A549 (cell line): ENCODE measurements around the gene ITPR3. TPM values are rescaled to one million over a fixed set of nuclear protein-coding genes. Genes with fewer than 3 reads are reported as not detected.

ENCODE experiments used
- ATAC-seq, 2 experiments: fragments of 200-7000 bp in 1 of 2; fragments of >200 bp in 1 of 2; cut with Nextera tagmentation in 1 of 2; cut with Tn5 transposase in 1 of 2; 3 replicates each; pipeline versions ENCODE4 v1.8.0 to v1.9.1; 2018 to 2020; ENCODE audit warnings: mild to moderate bottlenecking in 1 of 2, moderate library complexity in 1 of 2
- CTCF ChIA-PET: fragments of 300-600 bp; sonication (Branson Sonifier 250); formaldehyde crosslinking; extraction: SDS; loops from one replicate; lab custom pipeline; 2021; ENCODE audit warnings: antibody characterized with exemption, inconsistent platforms; lab: Yijun Ruan, JAX
- POLR2A ChIA-PET: fragments of 350-600 bp; formaldehyde crosslinking; extraction: SDS; loops from one replicate; lab custom pipeline; 2021; ENCODE audit warnings: antibody characterized with exemption, inconsistent platforms; lab: Yijun Ruan, JAX
- DNase-seq, 2 experiments: peaks; one replicate each; pipeline versions ENCODE4 v3.0.0 to v3.0.0-alpha.2; 2011 to 2016; ENCODE audit warnings: low read depth in 1 of 2, low spot score in 1 of 2
- FAIRE-seq: peaks from 2 replicates; lab custom pipeline; 2011; peaks lifted over from hg19 to GRCh38; lab: Jason Lieb, UNC
- H3K27ac ChIP-seq, 2 experiments: fragments of >200 bp; sonication (Bioruptor Twin); formaldehyde crosslinking; 3 replicates each; pipeline ENCODE4 v1.5.1; 2016 to 2017
- H3K4me1 ChIP-seq: fragments of >200 bp; sonication (Bioruptor Twin); formaldehyde crosslinking; 3 replicates; pipeline ENCODE4 v1.6.1; 2016
- H3K4me2 ChIP-seq: fragments of >200 bp; sonication (Bioruptor Twin); formaldehyde crosslinking; 3 replicates; pipeline ENCODE4 v1.6.1; 2016
- H3K4me3 ChIP-seq: fragments of >200 bp; sonication (Bioruptor Twin); formaldehyde crosslinking; 3 replicates; pipeline ENCODE4 v1.5.1; 2016
- H3K9me3 ChIP-seq: fragments of >200 bp; sonication (Bioruptor Twin); formaldehyde crosslinking; 3 replicates; pipeline ENCODE4 v1.6.1; 2016
- BHLHE40 ChIP-seq: IDR thresholded peaks from 2 replicates; pipeline ENCODE4 v1.6.1; 2012; ENCODE audit warnings: low read depth, low read length, inconsistent platforms
- CBX8 ChIP-seq: fragments of 200-600 bp; sonication (generic); IDR thresholded peaks from 2 replicates; pipeline ENCODE4 v1.6.1; 2016
- CEBPB ChIP-seq, 2 experiments: fragments of >200 bp in 1 of 2; sonication (Bioruptor Twin) in 1 of 2; formaldehyde crosslinking in 1 of 2; IDR thresholded peaks; 2 replicates each; pipeline ENCODE4 v1.6.1; 2012 to 2016
- CHD4 ChIP-seq: fragments of 200-600 bp; sonication (generic); IDR thresholded peaks from 2 replicates; pipeline ENCODE4 v1.6.1; 2016; ENCODE audit warnings: antibody characterized with exemption, mild to moderate bottlenecking, borderline replicate concordance
- EHMT2 ChIP-seq: fragments of 200-600 bp; sonication (generic); IDR thresholded peaks from 2 replicates; pipeline ENCODE4 v1.6.1; 2016; ENCODE audit warnings: antibody characterized with exemption, low read depth, mild to moderate bottlenecking, moderate library complexity
- FOSL2 ChIP-seq, 2 experiments: fragments of 450-650 bp in 1 of 2; fragments of >200 bp in 1 of 2; sonication (Bioruptor Twin) in 1 of 2; formaldehyde crosslinking; IDR thresholded peaks; 2 replicates each; pipeline versions ENCODE4 v1.5.0 to v1.6.1; 2016 to 2020; ENCODE audit warnings: mild to moderate bottlenecking in 1 of 2, moderate library complexity in 1 of 2
- GATA3 ChIP-seq: IDR thresholded peaks from 2 replicates; pipeline ENCODE4 v1.6.1; 2012; ENCODE audit warnings: borderline replicate concordance
- HDAC2 ChIP-seq: fragments of 200-600 bp; sonication (generic); IDR thresholded peaks from 2 replicates; pipeline ENCODE4 v1.6.1; 2016
- HES2 ChIP-seq: fragments of >200 bp; sonication (Bioruptor Twin); formaldehyde crosslinking; IDR thresholded peaks from 2 replicates; pipeline ENCODE4 v1.6.1; 2016
- HEYL ChIP-seq: fragments of 250-450 bp; sonication (Bioruptor Pico); IDR thresholded peaks from 2 replicates; pipeline ENCODE4 v1.8.0; 2021; ENCODE audit warnings: mild to moderate bottlenecking, moderate library complexity
- HOXA7 ChIP-seq: fragments of 250-450 bp; sonication (Bioruptor Pico); IDR thresholded peaks from 2 replicates; pipeline ENCODE4 v1.5.0; 2020; ENCODE audit warnings: mild to moderate bottlenecking, moderate library complexity
- HOXB13 ChIP-seq: fragments of 250-450 bp; sonication (Bioruptor Pico); IDR thresholded peaks from 2 replicates; pipeline ENCODE4 v1.5.0; 2020; ENCODE audit warnings: low read depth, mild to moderate bottlenecking, moderate library complexity
- HOXB5 ChIP-seq: fragments of 250-450 bp; sonication (Bioruptor Pico); IDR thresholded peaks from 2 replicates; pipeline ENCODE4 v1.5.0; 2020; ENCODE audit warnings: mild to moderate bottlenecking, moderate library complexity
- JUNB ChIP-seq: fragments of >200 bp; sonication (Bioruptor Twin); formaldehyde crosslinking; IDR thresholded peaks from 2 replicates; pipeline ENCODE4 v1.6.1; 2016
- NR3C1 ChIP-seq: fragments of >200 bp; sonication (Bioruptor Twin); formaldehyde crosslinking; IDR thresholded peaks from 3 replicates; pipeline ENCODE4 v1.6.1; 2017
- PBX3 ChIP-seq: IDR thresholded peaks from 2 replicates; pipeline ENCODE4 v1.6.1; 2012
- RAD21 ChIP-seq, 2 experiments: fragments of >200 bp in 1 of 2; sonication (Bioruptor Twin) in 1 of 2; formaldehyde crosslinking in 1 of 2; IDR thresholded peaks in 1 of 2; conservative IDR thresholded peaks in 1 of 2; 2 replicates in 1 of 2; 3 replicates in 1 of 2; pipeline ENCODE4 v1.6.1; 2012 to 2018; ENCODE audit warnings: inconsistent platforms in 1 of 2
- RCOR1 ChIP-seq: fragments of 150-350 bp; IDR thresholded peaks from 2 replicates; pipeline ENCODE4 v1.6.1; 2014; ENCODE audit warnings: antibody characterized with exemption, low read length, low read depth
- RFX5 ChIP-seq: fragments of 450-650 bp; IDR thresholded peaks from 2 replicates; pipeline ENCODE4 v1.7.1; 2014; ENCODE audit warnings: antibody characterized with exemption, mild to moderate bottlenecking, moderate library complexity
- SMC3 ChIP-seq: fragments of >200 bp; sonication (Bioruptor Twin); formaldehyde crosslinking; IDR thresholded peaks from 3 replicates; pipeline ENCODE4 v1.6.1; 2018; ENCODE audit warnings: inconsistent platforms
- ZFP36 ChIP-seq: fragments of 450-650 bp; IDR thresholded peaks from 2 replicates; pipeline ENCODE4 v1.6.1; 2014; ENCODE audit warnings: borderline replicate concordance; ENCODE audit not compliant: partially characterized antibody
- ZSCAN20 ChIP-seq: fragments of 250-450 bp; sonication (Bioruptor Pico); IDR thresholded peaks from 2 replicates; pipeline ENCODE4 v1.8.0; 2022; ENCODE audit warnings: mild to moderate bottlenecking, moderate library complexity
- WGBS: methylation state at CpG from one replicate; pipeline ENCODE4 v1.1.6; 2017; ENCODE audit errors: missing lambda C conversion rate; 5-methylcytosine and 5-hydroxymethylcytosine counted together
- polyA plus RNA-seq, 4 experiments: library from polyadenylated mRNA; depleted of rRNA in 3 of 4; stranded (reverse); fragments of >200 nt; fragmentation: RNase III in 1 of 4; extraction: RNeasy Plus Mini Kit Qiagen cat#74134 plus additional on column Dnase treatment in 1 of 4; gene quantifications; 2 replicates in 3 of 4; 3 replicates in 1 of 4; pipeline ENCODE4 v1.2.3, GENCODE V29; 2011 to 2017
- TF ChIP-seq, protein P1 (sequence below): fragments of >200 bp; sonication (Bioruptor Twin); formaldehyde crosslinking; IDR thresholded peaks from 3 replicates; pipeline ENCODE4 v1.5.1; 2016
- TF ChIP-seq, protein P2 (sequence below): IDR thresholded peaks from 2 replicates; pipeline ENCODE4 v1.6.1; 2012
- TF ChIP-seq, protein P3 (sequence below): fragments of >200 bp; sonication (Bioruptor Twin); formaldehyde crosslinking; IDR thresholded peaks from 3 replicates; pipeline ENCODE4 v1.6.1; 2016
- TF ChIP-seq, protein P4 (sequence below): fragments of 200-600 bp; sonication (generic); IDR thresholded peaks from 2 replicates; pipeline ENCODE4 v1.6.1; 2016; ENCODE audit warnings: antibody characterized with exemption, mild to moderate bottlenecking, moderate library complexity

ITPR3 gene
- polyA plus RNA-seq, 2 of the 4 experiments (the other 2 are of a cell fraction): 17.6 to 20.8 TPM

DNA sequence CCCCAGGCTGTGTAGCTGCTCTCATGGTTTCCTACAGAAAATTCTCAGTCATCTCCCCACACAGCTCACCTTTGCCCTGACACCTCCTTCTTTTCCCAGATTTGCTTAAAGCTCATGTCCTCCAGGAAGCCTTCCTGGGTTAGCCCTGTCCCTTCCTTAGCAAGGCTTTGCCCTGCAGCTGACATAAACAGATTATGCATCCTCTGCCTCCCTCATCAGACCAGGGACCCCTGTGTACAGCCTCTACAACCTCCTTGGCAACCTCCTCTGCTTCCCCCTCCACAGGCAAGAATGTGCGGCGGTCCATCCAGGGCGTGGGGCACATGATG lies 50.6 kb downstream of the ITPR3 start:
- no peaks in the 10 kb centered on the region for H3K9me3 ChIP-seq
- TF ChIP-seq ZFP36: peak; percentile 83
- TF ChIP-seq RFX5: no peak
- TF ChIP-seq HOXB5 (CRISPR knock-in tag): no peak
- no peak for TF ChIP-seq ZSCAN20 (CRISPR knock-in tag)
- H3K4me1 ChIP-seq: peaks cover 67% of the 10 kb centered on the region
- POLR2A ChIA-PET: interaction anchor here (0.7 to 1.9 kb wide), 2 partner anchors 22 to 82 kb away, joined by 3 to 5 read pairs; no protein-coding TSS in a partner anchor
- H3K4me2 ChIP-seq: 0 out of 3 replicates have a peak overlapping the region, but pooled peaks have one; percentile 23
- H3K27ac ChIP-seq: peak overlapping the region; percentile 66 to 92
- CTCF ChIA-PET: interaction anchor here (0.7 to 7.6 kb wide), 13 partner anchors 7 to 90 kb away, joined by 3 to 87 read pairs (median 4); partner anchors contain the start of gene ITPR3
- 90% methylated on average over 3 of the region's 3 CpGs for WGBS
- peak in 1 of 2 experiments; percentile 6; a peak in 3 of 6 replicates for ATAC-seq
- no peak for DNase-seq
- no peak overlapping the region for H3K4me3 ChIP-seq
- no peak for FAIRE-seq

GRCh38 chr6:33672808-33673207 lies 51.7 kb downstream of the ITPR3 start:
- no peak overlapping the region for H3K4me3 ChIP-seq
- peak overlapping the region; percentile 73 to 92 for H3K27ac ChIP-seq
- peaks cover 78% of the 10 kb centered on the region for H3K4me1 ChIP-seq
- H3K9me3 ChIP-seq: no peaks in the 10 kb centered on the region
- ChIA-PET POLR2A (interaction anchor here (0.5 to 1.9 kb wide), 2 partner anchors 41 to 83 kb away, joined by 3 to 5 read pairs; no protein-coding TSS in a partner anchor), CTCF (interaction anchor here (0.5 to 7.6 kb wide), 19 partner anchors 8 to 93 kb away, joined by 3 to 87 read pairs (median 4); partner anchors contain the start of genes BAK1, ITPR3 and UQCC2)
- no peak for TF ChIP-seq GATA3
- TF ChIP-seq SMC3: peak; percentile 69
- no peak for TF ChIP-seq HEYL (CRISPR knock-in tag)
- TF ChIP-seq PBX3: no peak
- no peak for TF ChIP-seq EHMT2
- TF ChIP-seq JUNB: peak; percentile 48
- TF ChIP-seq HES2: no peak
- TF ChIP-seq, protein P1, sequence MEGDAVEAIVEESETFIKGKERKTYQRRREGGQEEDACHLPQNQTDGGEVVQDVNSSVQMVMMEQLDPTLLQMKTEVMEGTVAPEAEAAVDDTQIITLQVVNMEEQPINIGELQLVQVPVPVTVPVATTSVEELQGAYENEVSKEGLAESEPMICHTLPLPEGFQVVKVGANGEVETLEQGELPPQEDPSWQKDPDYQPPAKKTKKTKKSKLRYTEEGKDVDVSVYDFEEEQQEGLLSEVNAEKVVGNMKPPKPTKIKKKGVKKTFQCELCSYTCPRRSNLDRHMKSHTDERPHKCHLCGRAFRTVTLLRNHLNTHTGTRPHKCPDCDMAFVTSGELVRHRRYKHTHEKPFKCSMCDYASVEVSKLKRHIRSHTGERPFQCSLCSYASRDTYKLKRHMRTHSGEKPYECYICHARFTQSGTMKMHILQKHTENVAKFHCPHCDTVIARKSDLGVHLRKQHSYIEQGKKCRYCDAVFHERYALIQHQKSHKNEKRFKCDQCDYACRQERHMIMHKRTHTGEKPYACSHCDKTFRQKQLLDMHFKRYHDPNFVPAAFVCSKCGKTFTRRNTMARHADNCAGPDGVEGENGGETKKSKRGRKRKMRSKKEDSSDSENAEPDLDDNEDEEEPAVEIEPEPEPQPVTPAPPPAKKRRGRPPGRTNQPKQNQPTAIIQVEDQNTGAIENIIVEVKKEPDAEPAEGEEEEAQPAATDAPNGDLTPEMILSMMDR: peak; percentile 38; the same call in 2 of the 3 replicates
- TF ChIP-seq CEBPB (IDR thresholded peaks at IDR 0.05): no peak
- TF ChIP-seq FOSL2 (IDR thresholded peaks at IDR 0.05): peak; percentile 57; the same call in 1 of the 2 replicates
- peak; percentile 94 for TF ChIP-seq FOSL2 (CRISPR knock-in tag; IDR thresholded peaks at IDR 0.05)
- peak; percentile 49 to 60 for TF ChIP-seq RAD21 (conservative IDR thresholded peaks at IDR 0.05 in 1 of 2, IDR thresholded peaks at IDR 0.05 in 1 of 2)
- WGBS: no CpG with 5 or more reads among the region's 5 CpGs
- peak; percentile 78 to 85 for DNase-seq
- no peak for FAIRE-seq
- peak; percentile 85 to 90 for ATAC-seq
- H3K4me2 ChIP-seq: peak overlapping the region; percentile 41

DNA sequence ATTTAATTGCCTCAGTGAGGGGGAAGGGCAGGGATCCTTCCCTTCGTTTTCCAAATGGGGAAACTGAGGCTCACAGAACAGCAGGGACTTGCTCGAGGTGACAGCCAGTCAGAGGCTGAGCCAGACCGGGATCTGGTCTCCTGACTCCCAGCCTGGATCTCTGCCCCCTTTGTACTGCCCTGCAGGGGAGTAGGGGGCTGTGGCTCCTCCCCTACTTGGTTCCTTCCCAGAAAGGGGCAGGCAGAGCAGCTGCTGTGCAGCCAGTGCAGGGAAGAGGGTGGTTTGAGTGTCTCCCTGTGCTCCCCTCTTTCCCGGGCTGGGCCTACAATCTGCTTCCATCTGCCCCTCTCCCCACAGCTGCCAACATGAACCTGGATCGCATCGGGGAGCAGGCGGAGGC lies 52.7 kb downstream of the ITPR3 start:
- DNase-seq (no peak), FAIRE-seq (no peak), ATAC-seq (no peak)
- POLR2A ChIA-PET: no interaction called here
- no peak overlapping the region for H3K4me3 ChIP-seq
- H3K27ac ChIP-seq: peak overlapping the region; percentile 73 to 92
- WGBS: 47% methylated on average over 3 of the region's 7 CpGs
- peaks cover 77% of the 10 kb centered on the region for H3K4me1 ChIP-seq
- CTCF ChIA-PET: interaction anchor here (1.0 to 7.6 kb wide), 6 partner anchors 10 to 87 kb away, joined by 3 to 87 read pairs (median 11); partner anchors contain the start of gene ITPR3
- H3K4me2 ChIP-seq: peak overlapping the region; percentile 41; the same call in 2 of the 3 replicates
- no peaks in the 10 kb centered on the region for H3K9me3 ChIP-seq
- TF ChIP-seq NR3C1 (no peak), HOXB13 (CRISPR knock-in tag) (no peak), ZFP36 (no peak), CBX8 (no peak), HOXA7 (no peak), CHD4 (no peak), BHLHE40 (no peak), CEBPB (IDR thresholded peaks at IDR 0.05) (no peak), RAD21 (conservative IDR thresholded peaks at IDR 0.05 in 1 of 2, IDR thresholded peaks at IDR 0.05 in 1 of 2) (no peak), FOSL2 (IDR thresholded peaks at IDR 0.05) (no peak), FOSL2 (CRISPR knock-in tag; IDR thresholded peaks at IDR 0.05) (no peak), RCOR1 (no peak), HDAC2 (no peak)
- TF ChIP-seq, protein P2, sequence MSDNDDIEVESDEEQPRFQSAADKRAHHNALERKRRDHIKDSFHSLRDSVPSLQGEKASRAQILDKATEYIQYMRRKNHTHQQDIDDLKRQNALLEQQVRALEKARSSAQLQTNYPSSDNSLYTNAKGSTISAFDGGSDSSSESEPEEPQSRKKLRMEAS: no peak
- TF ChIP-seq, protein P3, sequence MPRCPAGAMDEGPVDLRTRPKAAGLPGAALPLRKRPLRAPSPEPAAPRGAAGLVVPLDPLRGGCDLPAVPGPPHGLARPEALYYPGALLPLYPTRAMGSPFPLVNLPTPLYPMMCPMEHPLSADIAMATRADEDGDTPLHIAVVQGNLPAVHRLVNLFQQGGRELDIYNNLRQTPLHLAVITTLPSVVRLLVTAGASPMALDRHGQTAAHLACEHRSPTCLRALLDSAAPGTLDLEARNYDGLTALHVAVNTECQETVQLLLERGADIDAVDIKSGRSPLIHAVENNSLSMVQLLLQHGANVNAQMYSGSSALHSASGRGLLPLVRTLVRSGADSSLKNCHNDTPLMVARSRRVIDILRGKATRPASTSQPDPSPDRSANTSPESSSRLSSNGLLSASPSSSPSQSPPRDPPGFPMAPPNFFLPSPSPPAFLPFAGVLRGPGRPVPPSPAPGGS: no peak
- TF ChIP-seq, protein P4, sequence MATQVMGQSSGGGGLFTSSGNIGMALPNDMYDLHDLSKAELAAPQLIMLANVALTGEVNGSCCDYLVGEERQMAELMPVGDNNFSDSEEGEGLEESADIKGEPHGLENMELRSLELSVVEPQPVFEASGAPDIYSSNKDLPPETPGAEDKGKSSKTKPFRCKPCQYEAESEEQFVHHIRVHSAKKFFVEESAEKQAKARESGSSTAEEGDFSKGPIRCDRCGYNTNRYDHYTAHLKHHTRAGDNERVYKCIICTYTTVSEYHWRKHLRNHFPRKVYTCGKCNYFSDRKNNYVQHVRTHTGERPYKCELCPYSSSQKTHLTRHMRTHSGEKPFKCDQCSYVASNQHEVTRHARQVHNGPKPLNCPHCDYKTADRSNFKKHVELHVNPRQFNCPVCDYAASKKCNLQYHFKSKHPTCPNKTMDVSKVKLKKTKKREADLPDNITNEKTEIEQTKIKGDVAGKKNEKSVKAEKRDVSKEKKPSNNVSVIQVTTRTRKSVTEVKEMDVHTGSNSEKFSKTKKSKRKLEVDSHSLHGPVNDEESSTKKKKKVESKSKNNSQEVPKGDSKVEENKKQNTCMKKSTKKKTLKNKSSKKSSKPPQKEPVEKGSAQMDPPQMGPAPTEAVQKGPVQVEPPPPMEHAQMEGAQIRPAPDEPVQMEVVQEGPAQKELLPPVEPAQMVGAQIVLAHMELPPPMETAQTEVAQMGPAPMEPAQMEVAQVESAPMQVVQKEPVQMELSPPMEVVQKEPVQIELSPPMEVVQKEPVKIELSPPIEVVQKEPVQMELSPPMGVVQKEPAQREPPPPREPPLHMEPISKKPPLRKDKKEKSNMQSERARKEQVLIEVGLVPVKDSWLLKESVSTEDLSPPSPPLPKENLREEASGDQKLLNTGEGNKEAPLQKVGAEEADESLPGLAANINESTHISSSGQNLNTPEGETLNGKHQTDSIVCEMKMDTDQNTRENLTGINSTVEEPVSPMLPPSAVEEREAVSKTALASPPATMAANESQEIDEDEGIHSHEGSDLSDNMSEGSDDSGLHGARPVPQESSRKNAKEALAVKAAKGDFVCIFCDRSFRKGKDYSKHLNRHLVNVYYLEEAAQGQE: no peak
